GM23338 (cell line): ENCODE results near the gene PTPRN2.

Source experiments
- CREB1 ChIP-seq: fragments of 250-450 bp; sonication (Bioruptor Pico); IDR thresholded peaks from 2 replicates; pipeline ENCODE4 v1.5.0; 2020; ENCODE audit warnings: low read depth, mild to moderate bottlenecking, moderate library complexity
- CTCF ChIP-seq, 2 experiments: fragments of 200-600 bp in 1 of 2; sonication (generic) in 1 of 2; conservative IDR thresholded peaks; 2 replicates each; pipeline versions ENCODE4 v1.5.1 to v1.6.1; 2016 to 2017; ENCODE audit warnings: antibody characterized with exemption in 2 of 2, low read depth in 2 of 2, mild to moderate bottlenecking in 2 of 2, moderate library complexity in 1 of 2
- EZH2 ChIP-seq: fragments of 200-600 bp; sonication (generic); IDR thresholded peaks from one replicate; pipeline ENCODE4 v1.8.0; 2017; ENCODE audit warnings: antibody characterized with exemption, mild to moderate bottlenecking, low read depth; ENCODE audit not compliant: unreplicated experiment
- EZH2phosphoT487 ChIP-seq: fragments of 200-600 bp; sonication (generic); IDR thresholded peaks from one replicate; pipeline ENCODE4 v1.8.1; 2018; ENCODE audit warnings: antibody characterized with exemption; ENCODE audit not compliant: unreplicated experiment
- JUNB ChIP-seq: IDR thresholded peaks from one replicate; pipeline ENCODE4 v1.6.1; 2016; ENCODE audit warnings: antibody characterized with exemption; ENCODE audit not compliant: unreplicated experiment
- NANOG ChIP-seq: IDR thresholded peaks from 2 replicates; pipeline ENCODE4 v1.6.1; 2016; ENCODE audit warnings: antibody characterized with exemption, borderline replicate concordance
- POLR2AphosphoS5 ChIP-seq: IDR thresholded peaks from 2 replicates; pipeline ENCODE4 v1.6.1; 2016; ENCODE audit warnings: antibody characterized with exemption, low read depth
- REST ChIP-seq: IDR thresholded peaks from one replicate; pipeline ENCODE4 v1.6.1; 2018; ENCODE audit warnings: antibody characterized with exemption; ENCODE audit not compliant: unreplicated experiment
- STAT1 ChIP-seq: IDR thresholded peaks from one replicate; pipeline ENCODE4 v1.6.1; 2016; ENCODE audit warnings: antibody characterized with exemption; ENCODE audit not compliant: unreplicated experiment
- ZNF331 ChIP-seq: fragments of 250-450 bp; sonication (Bioruptor Pico); IDR thresholded peaks from 2 replicates; pipeline ENCODE4 v1.5.0; 2020; ENCODE audit warnings: low read depth, mild to moderate bottlenecking, moderate library complexity

GRCh38 chr7:158606129-158606528 lies 18.5 kb upstream of the PTPRN2 start:
- no peak for TF ChIP-seq CTCF (conservative IDR thresholded peaks at IDR 0.05; ENCODE audit: low read depth in 2 of 2)
- no peak for TF ChIP-seq EZH2phosphoT487
- TF ChIP-seq POLR2AphosphoS5 = no peak
- no peak for TF ChIP-seq JUNB
- no peak for TF ChIP-seq NANOG
- no peak for TF ChIP-seq STAT1
- no peak for TF ChIP-seq EZH2
- no peak for TF ChIP-seq REST
- no peak for TF ChIP-seq CREB1 (CRISPR knock-in tag)
- no peak for TF ChIP-seq ZNF331 (CRISPR knock-in tag)
